HEK293T (cell line): ENCODE measurements around the gene RBBP8NL.

ENCODE experiments used
- BHLHE40 ChIP-seq: fragments of 450-650 bp; IDR thresholded peaks from 2 replicates; pipeline ENCODE4 v1.6.1; 2016; ENCODE audit warnings: mild to moderate bottlenecking, moderate library complexity, borderline replicate concordance
- ELF4 ChIP-seq: fragments of 450-650 bp; IDR thresholded peaks from 2 replicates; pipeline ENCODE4 v1.6.1; 2017; ENCODE audit warnings: antibody characterized with exemption
- FOXK2 ChIP-seq: fragments of 450-650 bp; IDR thresholded peaks from 2 replicates; pipeline ENCODE4 v1.6.1; 2016; ENCODE audit warnings: mild to moderate bottlenecking
- LEF1 ChIP-seq: fragments of 450-650 bp; IDR thresholded peaks from 2 replicates; pipeline ENCODE4 v1.6.1; 2017; ENCODE audit warnings: mild to moderate bottlenecking, borderline replicate concordance
- NFRKB ChIP-seq: fragments of 450-650 bp; IDR thresholded peaks from 2 replicates; pipeline ENCODE4 v1.6.1; 2016; ENCODE audit warnings: mild to moderate bottlenecking, moderate library complexity
- SP1 ChIP-seq: fragments of 450-650 bp; IDR thresholded peaks from 2 replicates; pipeline ENCODE4 v1.6.1; 2017
- TARDBP ChIP-seq: fragments of 450-650 bp; IDR thresholded peaks from 2 replicates; pipeline ENCODE4 v1.6.1; 2016
- ZNF384 ChIP-seq: fragments of 450-650 bp; IDR thresholded peaks from 2 replicates; pipeline ENCODE4 v1.6.1; 2016

- no peak for TF ChIP-seq SP1
- TF ChIP-seq ELF4: no peak
- no peak for TF ChIP-seq BHLHE40
- TF ChIP-seq LEF1: no peak
- TF ChIP-seq TARDBP: no peak
- TF ChIP-seq ZNF384: no peak
- no peak for TF ChIP-seq FOXK2
- no peak for TF ChIP-seq NFRKB
Measured at GRCh38 chr20:62437496-62437895, 10.2 kb upstream of the RBBP8NL start.
